ENCODE measurements around the gene VSTM2B.
A peak's percentile ranks its signal among the peaks of the same experiment; 100 is the strongest.

The VSTM2B gene

GRCh38 chr19:29605653-29606419 lies 80.0 kb downstream of the VSTM2B start, which contains the start of gene POP4:
Gene POP4, plus strand, starts transcription at chr19:29606283. Its CDS starts 36 bp downstream, at chr19:29606319.
- peak; percentile 95 for DNase-seq

- no peak for DNase-seq
These were observed 80.6 kb downstream of the VSTM2B start for GRCh38 chr19:29606420-29606747.

DNA sequence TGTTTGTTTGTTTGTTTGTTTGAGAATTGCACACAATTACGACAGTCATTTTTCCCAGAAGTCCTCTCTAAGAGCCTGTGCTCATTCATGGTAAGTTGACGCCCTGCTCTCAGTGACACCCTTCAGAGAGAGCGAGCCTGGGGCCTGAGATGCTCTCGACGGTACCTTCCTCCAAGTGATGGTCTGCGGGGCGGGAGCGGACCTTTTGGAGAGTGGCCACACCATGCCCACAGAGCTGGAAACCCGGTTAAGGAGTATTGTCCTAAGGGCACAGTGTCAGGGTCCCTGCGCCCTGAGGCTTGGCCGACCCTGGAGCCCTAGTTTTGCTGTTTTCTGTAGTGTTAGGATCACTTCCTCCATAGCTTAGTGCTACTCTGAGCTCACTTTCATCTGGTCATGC lies 83.8 kb downstream of the VSTM2B start:
- no peak for DNase-seq

DNA sequence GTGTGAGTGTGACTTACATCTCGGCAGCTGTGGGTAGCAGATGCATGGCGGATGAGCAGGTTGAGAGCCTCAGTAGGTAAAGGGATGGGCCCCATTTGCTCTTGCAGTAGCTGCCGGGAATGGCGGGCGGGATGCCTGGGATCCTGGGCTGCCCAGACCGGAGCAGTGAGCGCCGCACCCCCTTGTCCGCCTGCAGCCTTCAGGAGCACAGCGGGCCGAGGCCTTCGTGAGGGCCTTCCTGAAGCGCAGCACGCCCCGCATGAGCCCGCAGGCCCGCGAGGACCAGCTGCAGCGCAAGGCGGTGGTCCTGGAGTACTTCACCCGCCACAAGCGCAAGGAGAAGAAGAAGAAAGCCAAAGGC lies 84.4 kb downstream of the VSTM2B start:
- no peak for DNase-seq

- DNase-seq, result peak; percentile 73
These were observed 84.9 kb downstream of the VSTM2B start for GRCh38 chr19:29610574-29611271.

DNA sequence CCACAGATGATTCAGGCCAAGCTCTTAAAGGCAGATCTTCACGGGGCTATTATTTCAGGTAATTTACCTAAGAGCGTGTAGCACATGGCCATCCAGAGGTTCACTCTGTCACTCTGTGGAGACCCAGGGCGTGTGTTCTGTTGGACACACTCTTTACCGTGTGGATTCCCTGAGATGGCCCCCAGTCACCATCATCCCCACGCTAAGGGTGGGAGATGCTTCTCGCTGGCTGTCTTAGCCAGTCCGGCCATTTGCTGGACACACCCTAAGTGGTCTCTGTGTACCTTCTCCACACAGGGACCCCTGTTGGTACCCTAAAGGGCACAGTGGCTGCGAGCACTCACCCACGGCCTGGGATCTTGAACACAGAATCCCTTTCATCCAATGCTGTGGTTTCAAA lies 86.3 kb downstream of the VSTM2B start:
- DNase-seq, result no peak

DNA sequence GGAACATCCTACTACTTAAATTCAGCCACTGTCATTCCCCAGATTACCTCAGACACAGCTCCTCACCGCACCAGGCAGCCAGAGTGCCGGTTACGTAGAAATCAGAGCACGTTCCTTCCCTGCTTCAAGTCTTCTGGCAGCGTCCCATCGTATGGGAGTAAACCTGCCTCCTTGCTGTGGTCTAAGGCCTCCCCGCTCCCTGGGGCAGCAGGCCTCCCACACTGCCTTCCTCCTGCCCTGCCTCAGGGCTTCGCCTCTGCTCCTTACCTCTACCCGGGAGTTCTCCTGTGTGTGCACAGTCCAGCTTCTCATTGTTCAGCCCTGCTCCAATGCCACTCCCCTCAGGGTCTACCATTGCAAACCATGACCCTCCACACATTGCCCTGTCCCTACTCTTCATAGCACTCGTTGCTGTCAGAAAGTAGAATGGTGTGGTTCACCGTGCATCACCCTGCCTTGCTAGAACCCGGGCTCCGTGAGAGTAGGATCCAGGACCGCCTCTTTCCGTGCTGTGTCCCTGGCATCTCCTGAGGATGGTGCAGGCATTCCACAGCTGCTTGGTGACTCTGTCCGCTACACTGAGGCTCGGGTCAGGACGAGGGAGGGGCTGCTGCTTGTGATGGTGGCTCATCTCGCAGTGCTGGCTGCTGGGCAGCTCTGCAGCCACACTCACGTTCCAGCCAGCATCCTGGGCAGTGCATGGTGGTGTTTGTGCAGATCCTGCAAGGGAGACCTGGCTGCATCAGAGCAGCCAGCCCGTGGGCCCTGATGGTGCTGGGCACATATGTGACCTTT lies 87.2 kb downstream of the VSTM2B start:
- no peak for DNase-seq

GRCh38 chr19:29614046-29614445 lies 88.3 kb downstream of the VSTM2B start:
- no peak for DNase-seq

Measured in fibroblast of skin of right biceps (primary cell).